ENCODE results near the gene F2R. TPM values are rescaled to one million over a fixed set of nuclear protein-coding genes. Genes with fewer than 3 reads are reported as not detected.
A peak's percentile ranks its signal among the peaks of the same experiment; 100 is the strongest.
"Not testable (repeated sequence)": the region's sequence is repeated elsewhere in the genome, so short reads cannot be mapped to it uniquely, and the experiment has no call there.

The F2R gene
- total RNA-seq, 4 donors from 2014 or later = 9.4 to 38.7 (median 16.7) TPM

GRCh38 chr5:76735762-76736545 is 20.0 kb downstream of the F2R start:
- TF ChIP-seq, protein P1, sequence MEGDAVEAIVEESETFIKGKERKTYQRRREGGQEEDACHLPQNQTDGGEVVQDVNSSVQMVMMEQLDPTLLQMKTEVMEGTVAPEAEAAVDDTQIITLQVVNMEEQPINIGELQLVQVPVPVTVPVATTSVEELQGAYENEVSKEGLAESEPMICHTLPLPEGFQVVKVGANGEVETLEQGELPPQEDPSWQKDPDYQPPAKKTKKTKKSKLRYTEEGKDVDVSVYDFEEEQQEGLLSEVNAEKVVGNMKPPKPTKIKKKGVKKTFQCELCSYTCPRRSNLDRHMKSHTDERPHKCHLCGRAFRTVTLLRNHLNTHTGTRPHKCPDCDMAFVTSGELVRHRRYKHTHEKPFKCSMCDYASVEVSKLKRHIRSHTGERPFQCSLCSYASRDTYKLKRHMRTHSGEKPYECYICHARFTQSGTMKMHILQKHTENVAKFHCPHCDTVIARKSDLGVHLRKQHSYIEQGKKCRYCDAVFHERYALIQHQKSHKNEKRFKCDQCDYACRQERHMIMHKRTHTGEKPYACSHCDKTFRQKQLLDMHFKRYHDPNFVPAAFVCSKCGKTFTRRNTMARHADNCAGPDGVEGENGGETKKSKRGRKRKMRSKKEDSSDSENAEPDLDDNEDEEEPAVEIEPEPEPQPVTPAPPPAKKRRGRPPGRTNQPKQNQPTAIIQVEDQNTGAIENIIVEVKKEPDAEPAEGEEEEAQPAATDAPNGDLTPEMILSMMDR (IDR thresholded peaks at IDR 0.05) = no peak
- no peak for TF ChIP-seq POLR2A (IDR thresholded peaks at IDR 0.05)
- Histone ChIP-seq H3K27me3 (no peaks in the 10 kb centered on the region), H3K4me1 (no peaks in the 10 kb centered on the region), H3K9me3 (no peaks in the 10 kb centered on the region), H3K36me3 (no peaks in the 10 kb centered on the region), H3K27ac (no peak overlapping the region), H3K4me3 (no peak overlapping the region)
- no peak for DNase-seq
- intact Hi-C loops (cut with DNase I; ENCODE audit: low total_unique reads) = no loop called here

DNA sequence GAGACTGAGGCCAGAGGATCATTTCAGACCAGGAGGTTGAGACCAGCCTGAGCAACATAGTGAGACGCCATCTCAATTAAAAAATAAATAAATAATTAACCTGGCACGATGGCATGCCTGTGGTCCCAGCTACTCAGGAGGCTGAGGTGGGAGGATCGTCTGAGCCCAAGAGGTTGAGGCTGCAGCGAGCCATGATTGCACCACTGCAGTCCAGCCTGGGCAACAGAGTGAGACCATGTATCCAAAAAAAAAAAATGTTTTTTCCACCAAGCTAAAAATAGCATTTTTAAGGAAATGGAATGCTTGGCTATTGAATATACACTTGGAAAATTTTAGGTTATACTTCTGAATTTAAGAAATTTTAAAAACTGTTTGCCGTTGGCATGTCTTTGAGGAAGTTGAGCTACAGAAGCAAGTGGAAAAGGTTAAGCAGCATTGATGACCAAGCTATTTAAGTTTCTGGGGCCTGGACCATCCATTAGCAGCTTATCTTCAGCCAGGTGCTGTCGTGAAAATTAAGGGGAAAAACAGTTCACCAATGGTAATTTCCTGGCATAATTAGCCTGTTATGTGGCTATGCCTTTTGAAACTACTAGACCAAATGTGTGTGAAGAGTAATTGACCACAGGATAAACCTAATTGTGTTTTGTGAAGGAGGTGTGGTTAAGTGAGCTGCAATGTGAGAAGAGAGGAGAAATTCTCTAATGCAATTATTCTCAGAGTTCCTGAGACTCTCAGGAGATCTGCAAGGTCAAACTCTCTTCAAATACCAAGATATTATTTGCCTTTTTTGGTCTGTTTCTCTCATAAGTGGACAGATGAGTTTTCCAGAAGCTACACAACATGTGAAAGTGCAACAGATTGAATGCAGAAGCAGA is 21.0 kb downstream of the F2R start:
- no peak overlapping the region for H3K4me3 ChIP-seq
- no peaks in the 10 kb centered on the region for H3K36me3 ChIP-seq
- no peak overlapping the region for H3K27ac ChIP-seq
- H3K9me3 ChIP-seq = no peaks in the 10 kb centered on the region
- DNase-seq = no peak
- H3K27me3 ChIP-seq = no peaks in the 10 kb centered on the region
- intact Hi-C loops (cut with DNase I; ENCODE audit: low total_unique reads) = no loop called here
- H3K4me1 ChIP-seq = no peaks in the 10 kb centered on the region
- TF ChIP-seq POLR2A (IDR thresholded peaks at IDR 0.05) = no peak
- TF ChIP-seq, protein P1 (IDR thresholded peaks at IDR 0.05) = no peak

DNA sequence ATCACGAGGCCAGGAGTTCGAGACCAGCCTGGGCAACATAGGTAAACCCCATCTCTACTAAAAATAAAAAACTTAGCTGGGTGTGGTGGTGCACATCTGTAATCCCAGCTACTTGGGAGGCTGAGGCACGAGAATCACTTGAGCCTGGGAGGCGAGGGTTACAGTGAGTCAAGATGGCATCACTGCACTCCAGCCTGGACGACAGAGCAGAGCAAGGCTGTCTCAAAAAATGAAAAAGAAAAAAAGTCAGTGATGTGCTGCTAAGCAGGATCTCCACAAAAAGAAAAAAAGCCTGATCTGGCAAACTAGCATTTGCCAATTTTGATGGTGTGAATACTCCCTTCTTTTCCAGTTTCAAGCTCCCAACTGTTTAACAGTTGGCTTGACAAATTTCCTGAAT is 21.9 kb downstream of the F2R start:
- Histone ChIP-seq H3K27ac (peak overlapping the region in 1 of 2 donors; percentile 12), H3K9me3 (no peaks in the 10 kb centered on the region), H3K4me1 (no peaks in the 10 kb centered on the region), H3K36me3 (no peaks in the 10 kb centered on the region), H3K4me3 (no peak overlapping the region), H3K27me3 (no peaks in the 10 kb centered on the region)
- TF ChIP-seq, protein P1 (IDR thresholded peaks at IDR 0.05) = no peak
- no peak for TF ChIP-seq POLR2A (IDR thresholded peaks at IDR 0.05)
- no peak for DNase-seq
- intact Hi-C loops (cut with DNase I; ENCODE audit: low total_unique reads) = no loop called here

DNA sequence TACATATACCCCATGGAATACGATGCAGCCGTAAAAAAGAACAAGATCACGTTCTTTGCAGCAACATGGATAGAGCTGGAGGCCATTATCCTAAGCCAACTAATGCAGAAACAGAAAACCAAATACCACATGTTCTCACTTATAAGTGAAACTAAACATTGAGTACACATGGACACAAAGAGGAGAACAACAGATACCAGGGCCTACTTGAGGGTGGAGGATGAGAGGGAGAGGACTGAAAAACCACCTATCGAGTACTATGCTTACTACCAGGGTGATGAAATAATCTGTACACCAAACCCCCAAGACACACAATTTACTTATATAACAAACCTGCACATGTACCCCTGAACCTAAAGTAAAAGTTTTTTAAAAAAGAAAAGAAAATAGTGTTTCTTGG is 25.6 kb downstream of the F2R start:
- DNase-seq; intact Hi-C loops (cut with DNase I; ENCODE audit: low total_unique reads): not testable (repeated sequence)

DNA sequence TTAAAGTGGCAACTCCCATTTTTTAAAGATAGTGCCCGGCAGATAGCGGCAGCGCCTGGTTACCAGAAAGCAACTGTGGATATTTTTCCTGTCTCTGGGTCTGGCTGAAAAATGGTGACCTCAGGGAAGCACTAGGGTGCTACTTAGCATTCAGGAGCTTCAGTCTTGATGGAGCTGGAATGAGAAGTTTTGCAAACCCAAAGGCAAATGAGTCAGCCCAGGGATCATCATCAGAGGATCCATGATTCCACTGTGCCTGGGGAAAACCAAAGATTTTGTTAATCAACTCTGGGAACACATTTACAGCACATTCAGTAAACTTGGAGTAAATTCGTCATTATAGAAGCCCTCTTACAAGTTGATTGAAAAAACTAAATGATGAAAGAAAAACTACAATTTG is 26.7 kb downstream of the F2R start:
- intact Hi-C loops (cut with DNase I; ENCODE audit: low total_unique reads) = no loop called here
- Histone ChIP-seq H3K27me3 (no peaks in the 10 kb centered on the region), H3K4me1 (no peaks in the 10 kb centered on the region)

More for the DNA sequence above, 25.6 kb downstream of the F2R start:
- not testable (repeated sequence) for H3K9me3 ChIP-seq, H3K4me1 ChIP-seq, H3K36me3 ChIP-seq, H3K27me3 ChIP-seq, H3K27ac ChIP-seq, H3K4me3 ChIP-seq

More for the DNA sequence above, 26.7 kb downstream of the F2R start:
- Histone ChIP-seq H3K27ac (no peak overlapping the region), H3K9me3 (no peaks in the 10 kb centered on the region), H3K36me3 (no peaks in the 10 kb centered on the region), H3K4me3 (no peak overlapping the region)
- TF ChIP-seq POLR2A (IDR thresholded peaks at IDR 0.05) = no peak
- TF ChIP-seq, protein P1 (IDR thresholded peaks at IDR 0.05) = no peak
- DNase-seq = no peak
